ENCODE measurements around the gene ERC2. TPM values are rescaled to one million over a fixed set of nuclear protein-coding genes. Genes with fewer than 3 reads are reported as not detected.

The ERC2 gene
- total RNA-seq, 2 donors from 2014 or later: 1.2 TPM; not detected in 1

DNA sequence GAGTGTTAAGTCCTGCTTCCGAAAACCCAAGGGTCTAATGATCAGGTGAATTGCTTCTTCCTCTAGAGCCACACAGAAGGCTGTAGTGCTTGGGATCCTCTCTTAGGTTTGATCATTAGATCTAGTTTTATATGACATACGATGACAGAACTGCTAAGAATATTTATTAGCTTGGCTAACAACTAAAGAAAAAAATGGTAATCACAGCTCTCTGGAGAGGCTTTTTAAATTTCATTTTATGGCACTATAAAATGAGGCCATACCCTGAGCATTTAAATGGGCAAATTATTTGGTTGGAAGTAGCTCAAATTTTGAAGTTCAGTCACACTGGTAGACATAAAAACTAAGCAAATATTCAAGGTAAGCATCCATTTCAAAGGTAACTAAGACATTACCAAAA lies 498.6 kb downstream of the ERC2 start:
- no peaks in the 10 kb centered on the region for H3K4me1 ChIP-seq (ENCODE audit: control insufficient read depth in 1 of 2, low read depth in 2 of 2)
- no peaks in the 10 kb centered on the region for H3K36me3 ChIP-seq
- no peaks in the 10 kb centered on the region for H3K27me3 ChIP-seq (replicated peaks; ENCODE audit: insufficient read depth)
- DNase-seq (ENCODE audit: low spot score): no peak
- H3K4me3 ChIP-seq: no peak overlapping the region
- no peak overlapping the region for H3K27ac ChIP-seq
- ATAC-seq (ENCODE audit: insufficient number of reproducible peaks, low FRiP score, low read depth): no peak
- H3K9me3 ChIP-seq: no peaks in the 10 kb centered on the region
- TF ChIP-seq, protein P1, sequence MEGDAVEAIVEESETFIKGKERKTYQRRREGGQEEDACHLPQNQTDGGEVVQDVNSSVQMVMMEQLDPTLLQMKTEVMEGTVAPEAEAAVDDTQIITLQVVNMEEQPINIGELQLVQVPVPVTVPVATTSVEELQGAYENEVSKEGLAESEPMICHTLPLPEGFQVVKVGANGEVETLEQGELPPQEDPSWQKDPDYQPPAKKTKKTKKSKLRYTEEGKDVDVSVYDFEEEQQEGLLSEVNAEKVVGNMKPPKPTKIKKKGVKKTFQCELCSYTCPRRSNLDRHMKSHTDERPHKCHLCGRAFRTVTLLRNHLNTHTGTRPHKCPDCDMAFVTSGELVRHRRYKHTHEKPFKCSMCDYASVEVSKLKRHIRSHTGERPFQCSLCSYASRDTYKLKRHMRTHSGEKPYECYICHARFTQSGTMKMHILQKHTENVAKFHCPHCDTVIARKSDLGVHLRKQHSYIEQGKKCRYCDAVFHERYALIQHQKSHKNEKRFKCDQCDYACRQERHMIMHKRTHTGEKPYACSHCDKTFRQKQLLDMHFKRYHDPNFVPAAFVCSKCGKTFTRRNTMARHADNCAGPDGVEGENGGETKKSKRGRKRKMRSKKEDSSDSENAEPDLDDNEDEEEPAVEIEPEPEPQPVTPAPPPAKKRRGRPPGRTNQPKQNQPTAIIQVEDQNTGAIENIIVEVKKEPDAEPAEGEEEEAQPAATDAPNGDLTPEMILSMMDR (IDR thresholded peaks at IDR 0.05): no peak

DNA sequence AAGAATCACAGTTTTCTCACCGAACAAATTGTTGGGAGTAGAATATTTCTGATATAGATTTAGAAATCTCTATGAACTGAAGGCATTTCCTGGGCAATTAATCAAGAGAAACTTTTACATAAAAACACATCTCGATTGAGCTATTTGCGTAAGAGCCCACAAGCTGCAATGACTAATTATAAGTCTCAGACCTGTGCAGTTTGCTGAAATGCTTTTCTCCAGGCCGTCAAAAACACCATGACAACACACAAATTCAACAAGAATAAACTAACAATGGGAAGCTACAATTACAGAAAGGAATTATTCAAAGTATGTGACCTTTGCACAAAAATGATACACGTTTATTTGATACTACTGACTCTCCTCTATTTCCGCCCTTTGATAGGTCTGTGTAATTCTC lies 499.9 kb downstream of the ERC2 start:
- Histone ChIP-seq H3K4me1 (ENCODE audit: control insufficient read depth in 1 of 2, low read depth in 2 of 2) (no peaks in the 10 kb centered on the region), H3K36me3 (no peaks in the 10 kb centered on the region), H3K27ac (no peak overlapping the region), H3K27me3 (replicated peaks; ENCODE audit: insufficient read depth) (no peaks in the 10 kb centered on the region), H3K9me3 (no peaks in the 10 kb centered on the region), H3K4me3 (no peak overlapping the region)
- TF ChIP-seq, protein P1 (IDR thresholded peaks at IDR 0.05): no peak
- ATAC-seq (ENCODE audit: insufficient number of reproducible peaks, low FRiP score, low read depth) (no peak), DNase-seq (ENCODE audit: low spot score) (no peak)

DNA sequence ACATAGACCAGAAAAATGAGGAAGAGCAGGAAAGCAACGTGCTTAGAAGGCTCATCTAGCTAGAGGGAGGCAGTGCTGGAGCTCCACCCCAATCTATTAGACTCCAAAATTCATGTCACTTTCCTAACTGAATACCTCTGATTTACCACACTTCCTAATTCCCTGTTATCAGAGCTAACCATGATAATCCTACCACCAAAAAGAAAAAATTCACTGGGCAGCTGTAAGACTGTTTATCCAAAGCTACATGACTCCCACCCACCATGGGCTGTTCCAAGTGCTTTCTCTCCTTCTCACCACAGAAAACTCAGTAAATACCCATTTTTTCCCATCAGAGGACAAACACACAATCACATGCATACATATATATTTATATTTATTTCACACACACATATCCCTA lies 501.7 kb downstream of the ERC2 start:
- ATAC-seq (ENCODE audit: insufficient number of reproducible peaks, low FRiP score, low read depth): no peak

DNA sequence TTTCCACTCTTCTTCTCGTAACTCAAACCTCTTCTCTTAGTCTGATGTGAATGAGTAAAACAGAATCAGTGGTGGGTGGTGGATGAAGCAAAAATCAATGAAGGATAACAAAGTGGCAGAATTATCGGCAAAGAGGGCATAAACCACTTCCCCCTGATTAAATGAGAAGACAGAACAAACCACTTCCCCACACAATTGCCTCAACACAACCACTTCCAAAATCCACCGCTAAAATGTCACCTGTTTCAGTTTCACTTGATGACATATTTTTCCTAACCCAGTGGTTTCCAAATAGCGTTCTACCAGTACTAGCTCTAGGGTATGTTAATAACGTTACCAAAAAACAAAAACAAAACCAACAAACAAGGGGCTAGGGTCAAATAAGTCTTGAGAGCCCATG lies 502.5 kb downstream of the ERC2 start:
- TF ChIP-seq, protein P1 (IDR thresholded peaks at IDR 0.05): no peak
- ATAC-seq (ENCODE audit: insufficient number of reproducible peaks, low FRiP score, low read depth) (no peak), DNase-seq (ENCODE audit: low spot score) (no peak)
- H3K36me3 ChIP-seq: no peaks in the 10 kb centered on the region
- H3K27me3 ChIP-seq (replicated peaks; ENCODE audit: insufficient read depth): no peaks in the 10 kb centered on the region
- H3K27ac ChIP-seq: no peak overlapping the region
- H3K4me3 ChIP-seq: no peak overlapping the region
- H3K9me3 ChIP-seq: no peaks in the 10 kb centered on the region
- H3K4me1 ChIP-seq (ENCODE audit: control insufficient read depth in 1 of 2, low read depth in 2 of 2): no peaks in the 10 kb centered on the region

More for the DNA sequence above, 501.7 kb downstream of the ERC2 start:
- Histone ChIP-seq H3K27me3 (replicated peaks; ENCODE audit: insufficient read depth) (no peaks in the 10 kb centered on the region), H3K4me3 (no peak overlapping the region), H3K36me3 (no peaks in the 10 kb centered on the region), H3K27ac (no peak overlapping the region), H3K9me3 (no peaks in the 10 kb centered on the region), H3K4me1 (ENCODE audit: control insufficient read depth in 1 of 2, low read depth in 2 of 2) (no peaks in the 10 kb centered on the region)
- DNase-seq (ENCODE audit: low spot score): no peak
- TF ChIP-seq, protein P1 (IDR thresholded peaks at IDR 0.05): no peak

DNA sequence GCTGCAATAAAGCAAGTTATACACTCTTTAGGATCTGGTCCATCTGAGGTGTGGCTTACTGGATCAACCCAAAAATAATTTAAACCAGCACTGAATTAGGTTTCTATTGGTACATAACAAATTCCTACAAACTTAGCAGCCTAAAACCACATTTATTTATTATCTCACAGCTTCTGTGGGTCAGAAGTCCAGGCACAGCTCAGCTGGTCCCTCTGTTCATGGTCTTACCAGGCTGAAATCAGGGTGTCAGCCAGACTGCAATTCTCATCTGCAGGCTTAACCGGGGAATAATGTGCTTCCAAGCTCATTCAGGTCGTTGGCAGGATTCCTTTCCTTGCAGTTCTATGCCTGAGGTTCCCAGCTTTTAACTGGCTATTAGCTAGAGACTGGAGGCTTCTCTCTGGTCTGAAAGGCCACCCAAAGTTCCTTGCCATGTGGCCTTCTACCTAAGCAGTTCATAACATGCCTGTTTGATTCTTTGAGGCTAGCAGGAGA lies 503.7 kb downstream of the ERC2 start:
- H3K27me3 ChIP-seq (replicated peaks; ENCODE audit: insufficient read depth): no peaks in the 10 kb centered on the region
- H3K4me3 ChIP-seq: no peak overlapping the region
- TF ChIP-seq, protein P1 (IDR thresholded peaks at IDR 0.05): no peak
- no peaks in the 10 kb centered on the region for H3K9me3 ChIP-seq
- no peak for ATAC-seq (ENCODE audit: insufficient number of reproducible peaks, low FRiP score, low read depth)
- no peak overlapping the region for H3K27ac ChIP-seq
- DNase-seq (ENCODE audit: low spot score): no peak
- H3K36me3 ChIP-seq: no peaks in the 10 kb centered on the region
- H3K4me1 ChIP-seq (ENCODE audit: control insufficient read depth in 1 of 2, low read depth in 2 of 2): no peaks in the 10 kb centered on the region
